HUES6 (cell line): Measurements from ENCODE around the gene PVALB.

ENCODE experiments used
- H3K27ac ChIP-seq: 2 replicates; pipeline ENCODE4 v1.7.0; 2013; ENCODE audit warnings: low read depth, mild to moderate bottlenecking, low read length, inconsistent platforms
- H3K27me3 ChIP-seq: 2 replicates; pipeline ENCODE4 v1.6.1; 2013; ENCODE audit warnings: low read length; ENCODE audit not compliant: control insufficient read depth, insufficient read depth
- H3K36me3 ChIP-seq: 2 replicates; pipeline ENCODE4 v1.6.1; 2013; ENCODE audit warnings: low read length; ENCODE audit not compliant: control insufficient read depth, insufficient read depth
- H3K4me1 ChIP-seq: 2 replicates; pipeline ENCODE4 v1.6.1; 2013; ENCODE audit warnings: low read length; ENCODE audit not compliant: control insufficient read depth, insufficient read depth
- H3K4me3 ChIP-seq: 2 replicates; pipeline ENCODE4 v1.5.1; 2013; ENCODE audit warnings: low read depth, low read length
- H3K9ac ChIP-seq: one replicate; pipeline ENCODE4 v1.6.1; 2013; ENCODE audit warnings: mild to moderate bottlenecking, low read length
- H3K9me3 ChIP-seq: 2 replicates; pipeline ENCODE4 v1.6.1; 2013; ENCODE audit warnings: low read depth, low read length; ENCODE audit not compliant: control insufficient read depth, insufficient read depth

The PVALB gene

GRCh38 chr22:36858156-36858555 lies 41.3 kb upstream of the PVALB start:
- Histone ChIP-seq H3K4me3 (no peak overlapping the region), H3K9me3 (no peaks in the 10 kb centered on the region), H3K36me3 (no peaks in the 10 kb centered on the region), H3K27me3 (peaks cover 24% of the 10 kb centered on the region), H3K9ac (no peak overlapping the region), H3K4me1 (no peaks in the 10 kb centered on the region), H3K27ac (no peak overlapping the region)

- Histone ChIP-seq H3K36me3 (no peaks in the 10 kb centered on the region), H3K27me3 (peaks cover 24% of the 10 kb centered on the region), H3K4me1 (no peaks in the 10 kb centered on the region), H3K9me3 (peaks cover 5% of the 10 kb centered on the region), H3K27ac (no peak overlapping the region), H3K9ac (no peak overlapping the region), H3K4me3 (peak overlapping the region; percentile 40)
Measured at GRCh38 chr22:36856792-36857135, 39.9 kb upstream of the PVALB start.

- peak overlapping the region; percentile 40 for H3K4me3 ChIP-seq
- no peak overlapping the region for H3K27ac ChIP-seq
Measured at GRCh38 chr22:36856121-36856791, 39.4 kb upstream of the PVALB start.

GRCh38 chr22:36855478-36855877 lies 38.6 kb upstream of the PVALB start:
- H3K27ac ChIP-seq = no peak overlapping the region
- H3K9me3 ChIP-seq = peaks cover 5% of the 10 kb centered on the region
- H3K9ac ChIP-seq = no peak overlapping the region
- peaks cover 24% of the 10 kb centered on the region for H3K27me3 ChIP-seq
- H3K36me3 ChIP-seq = no peaks in the 10 kb centered on the region
- H3K4me1 ChIP-seq = no peaks in the 10 kb centered on the region
- H3K4me3 ChIP-seq = no peak overlapping the region

More at GRCh38 chr22:36856121-36856791, 39.4 kb upstream of the PVALB start:
- H3K4me1 ChIP-seq = no peaks in the 10 kb centered on the region
- H3K27me3 ChIP-seq = peaks cover 24% of the 10 kb centered on the region
- H3K9me3 ChIP-seq = peaks cover 5% of the 10 kb centered on the region
- H3K36me3 ChIP-seq = no peaks in the 10 kb centered on the region
- no peak overlapping the region for H3K9ac ChIP-seq

GRCh38 chr22:36853407-36854099 lies 36.7 kb upstream of the PVALB start:
- Histone ChIP-seq H3K27ac (no peak overlapping the region), H3K27me3 (peaks cover 25% of the 10 kb centered on the region), H3K4me3 (no peak overlapping the region), H3K9ac (no peak overlapping the region), H3K4me1 (no peaks in the 10 kb centered on the region), H3K9me3 (peaks cover 5% of the 10 kb centered on the region), H3K36me3 (no peaks in the 10 kb centered on the region)

GRCh38 chr22:36852056-36852973 lies 35.5 kb upstream of the PVALB start:
- Histone ChIP-seq H3K9me3 (peaks cover 5% of the 10 kb centered on the region), H3K9ac (no peak overlapping the region), H3K27me3 (peaks cover 15% of the 10 kb centered on the region), H3K36me3 (no peaks in the 10 kb centered on the region), H3K4me3 (no peak overlapping the region), H3K27ac (no peak overlapping the region), H3K4me1 (no peaks in the 10 kb centered on the region)

GRCh38 chr22:36850682-36851081 lies 33.8 kb upstream of the PVALB start:
- peaks cover 5% of the 10 kb centered on the region for H3K9me3 ChIP-seq
- no peaks in the 10 kb centered on the region for H3K36me3 ChIP-seq
- H3K27me3 ChIP-seq = peaks cover 6% of the 10 kb centered on the region; the same call in 1 of the 2 replicates
- H3K27ac ChIP-seq = no peak overlapping the region
- no peaks in the 10 kb centered on the region for H3K4me1 ChIP-seq
- no peak overlapping the region for H3K9ac ChIP-seq
- no peak overlapping the region for H3K4me3 ChIP-seq

GRCh38 chr22:36850056-36850455 lies 33.2 kb upstream of the PVALB start:
- peaks cover 5% of the 10 kb centered on the region for H3K9me3 ChIP-seq
- H3K4me1 ChIP-seq = no peaks in the 10 kb centered on the region
- no peak overlapping the region for H3K4me3 ChIP-seq
- H3K27ac ChIP-seq = no peak overlapping the region
- H3K27me3 ChIP-seq = peaks cover 6% of the 10 kb centered on the region; the same call in 1 of the 2 replicates
- H3K9ac ChIP-seq = no peak overlapping the region
- no peaks in the 10 kb centered on the region for H3K36me3 ChIP-seq

GRCh38 chr22:36846949-36847348 lies 30.1 kb upstream of the PVALB start:
- H3K27me3 ChIP-seq = peaks cover 11% of the 10 kb centered on the region; the same call in 1 of the 2 replicates
- no peaks in the 10 kb centered on the region for H3K9me3 ChIP-seq
- H3K9ac ChIP-seq = no peak overlapping the region
- no peaks in the 10 kb centered on the region for H3K36me3 ChIP-seq
- H3K27ac ChIP-seq = no peak overlapping the region
- no peak overlapping the region for H3K4me3 ChIP-seq
- no peaks in the 10 kb centered on the region for H3K4me1 ChIP-seq

- H3K36me3 ChIP-seq = no peaks in the 10 kb centered on the region
- H3K9ac ChIP-seq = no peak overlapping the region
- no peak overlapping the region for H3K27ac ChIP-seq
- H3K27me3 ChIP-seq = peaks cover 11% of the 10 kb centered on the region; the same call in 1 of the 2 replicates
- no peaks in the 10 kb centered on the region for H3K4me1 ChIP-seq
- no peak overlapping the region for H3K4me3 ChIP-seq
- no peaks in the 10 kb centered on the region for H3K9me3 ChIP-seq
Measured at GRCh38 chr22:36846271-36846670, 29.4 kb upstream of the PVALB start.

- Histone ChIP-seq H3K27ac (no peak overlapping the region), H3K4me3 (no peak overlapping the region), H3K9ac (no peak overlapping the region)
Measured at GRCh38 chr22:36840106-36840505, 23.3 kb upstream of the PVALB start.

More at GRCh38 chr22:36840106-36840505, 23.3 kb upstream of the PVALB start:
- Histone ChIP-seq H3K9me3 (peaks cover 17% of the 10 kb centered on the region), H3K4me1 (no peaks in the 10 kb centered on the region), H3K27me3 (peaks cover 5% of the 10 kb centered on the region; the same call in 1 of the 2 replicates), H3K36me3 (no peaks in the 10 kb centered on the region)
